ENCODE measurements around the gene UBE2C. TPM values are rescaled to one million over a fixed set of nuclear protein-coding genes. Genes with fewer than 3 reads are reported as not detected.

Gene UBE2C
- total RNA-seq, 1 donor from 2014 or later: 2.4 TPM

DNA sequence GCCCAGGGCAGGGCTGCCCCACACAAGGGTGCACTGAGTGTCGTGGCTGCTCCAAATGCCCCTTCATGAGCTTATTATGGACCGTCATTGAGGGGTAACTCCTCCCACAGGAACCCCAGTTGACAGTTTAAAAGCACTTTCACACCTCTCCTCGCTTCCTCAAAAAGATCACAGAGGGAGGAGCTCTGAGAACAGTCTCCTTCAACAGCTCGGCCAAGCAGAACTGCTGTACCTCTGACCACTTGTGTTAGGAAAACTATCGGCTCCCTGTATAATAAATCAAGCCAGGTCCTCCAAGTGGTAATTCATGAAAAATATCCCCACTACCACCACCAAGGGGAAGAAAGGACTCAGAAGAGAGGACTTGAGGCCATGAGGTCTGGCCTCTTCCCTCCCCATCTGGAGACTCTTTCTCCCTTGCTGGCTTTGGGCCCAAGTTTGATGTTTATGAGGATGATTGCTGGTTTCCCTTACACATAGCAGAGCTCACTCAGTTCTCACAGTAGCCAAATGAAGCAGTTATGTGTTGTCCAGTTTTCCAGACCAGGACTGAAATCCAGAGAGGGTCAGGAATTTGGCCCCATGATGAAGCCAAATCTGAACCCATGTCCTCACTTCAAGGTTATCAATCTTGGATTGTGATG lies 29.8 kb downstream of the UBE2C start:
- POLR2A ChIA-PET: interaction anchor here (0.9 to 1.8 kb wide), 6 partner anchors 15 to 427 kb away, joined by 3 to 9 read pairs (median 6); partner anchors contain the start of genes ACOT8, PCIF1, PIGT and ZSWIM1
- CTCF ChIA-PET: interaction anchor here (0.8 to 1.5 kb wide), 5 partner anchors 14 to 406 kb away, joined by 3 to 5 read pairs (median 3); no protein-coding TSS in a partner anchor
- DNase-seq: no peak
- intact Hi-C loops (cut with micrococcal nuclease): loop anchor here (1.0 kb wide), 1 partner anchor 15 kb away; the partner anchor contains the start of genes ACOT8 and ZSWIM3
- peak; percentile 98 for ATAC-seq (ENCODE audit: low read depth)
- Mint-ChIP-seq H3K27me3 (no peaks in the 10 kb centered on the region), H3K9me3 (no peaks in the 10 kb centered on the region), H3K4me3 (no peak overlapping the region), H3K36me3 (ENCODE audit: low read depth) (peaks cover 43% of the 10 kb centered on the region), H3K27ac (peak overlapping the region; percentile 73), H3K4me1 (peaks cover 18% of the 10 kb centered on the region)
- TF ChIP-seq, protein P1, sequence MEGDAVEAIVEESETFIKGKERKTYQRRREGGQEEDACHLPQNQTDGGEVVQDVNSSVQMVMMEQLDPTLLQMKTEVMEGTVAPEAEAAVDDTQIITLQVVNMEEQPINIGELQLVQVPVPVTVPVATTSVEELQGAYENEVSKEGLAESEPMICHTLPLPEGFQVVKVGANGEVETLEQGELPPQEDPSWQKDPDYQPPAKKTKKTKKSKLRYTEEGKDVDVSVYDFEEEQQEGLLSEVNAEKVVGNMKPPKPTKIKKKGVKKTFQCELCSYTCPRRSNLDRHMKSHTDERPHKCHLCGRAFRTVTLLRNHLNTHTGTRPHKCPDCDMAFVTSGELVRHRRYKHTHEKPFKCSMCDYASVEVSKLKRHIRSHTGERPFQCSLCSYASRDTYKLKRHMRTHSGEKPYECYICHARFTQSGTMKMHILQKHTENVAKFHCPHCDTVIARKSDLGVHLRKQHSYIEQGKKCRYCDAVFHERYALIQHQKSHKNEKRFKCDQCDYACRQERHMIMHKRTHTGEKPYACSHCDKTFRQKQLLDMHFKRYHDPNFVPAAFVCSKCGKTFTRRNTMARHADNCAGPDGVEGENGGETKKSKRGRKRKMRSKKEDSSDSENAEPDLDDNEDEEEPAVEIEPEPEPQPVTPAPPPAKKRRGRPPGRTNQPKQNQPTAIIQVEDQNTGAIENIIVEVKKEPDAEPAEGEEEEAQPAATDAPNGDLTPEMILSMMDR (IDR thresholded peaks at IDR 0.05): no peak

DNA sequence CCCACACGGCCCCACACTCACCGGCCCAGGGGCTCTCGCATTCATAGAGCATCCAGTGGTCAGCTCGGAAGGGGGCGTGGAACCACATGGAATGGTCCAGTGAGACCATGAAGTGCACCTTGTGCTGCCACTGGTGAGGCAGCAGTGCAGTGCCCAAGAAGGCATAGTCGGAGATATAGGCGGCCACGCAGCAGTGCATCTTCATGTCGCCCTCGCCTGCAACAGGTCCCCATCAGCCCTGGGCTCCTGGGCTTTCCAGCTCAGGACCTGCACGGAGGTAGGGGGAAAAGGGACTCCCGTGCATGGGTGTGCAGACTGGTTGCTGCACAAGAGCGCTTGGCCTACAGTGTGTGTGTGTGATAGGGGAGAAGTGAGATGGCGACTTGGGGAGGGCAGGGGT lies 31.1 kb downstream of the UBE2C start:
- DNase-seq (no peak), ATAC-seq (ENCODE audit: low read depth) (no peak)
- ChIA-PET CTCF (no interaction called here), POLR2A (no interaction called here)
- peaks cover 18% of the 10 kb centered on the region for H3K4me1 Mint-ChIP-seq
- no peaks in the 10 kb centered on the region for H3K9me3 Mint-ChIP-seq
- peaks cover 51% of the 10 kb centered on the region for H3K36me3 Mint-ChIP-seq (ENCODE audit: low read depth)
- H3K4me3 Mint-ChIP-seq: no peak overlapping the region
- intact Hi-C loops (cut with micrococcal nuclease): no loop called here
- no peaks in the 10 kb centered on the region for H3K27me3 Mint-ChIP-seq
- no peak overlapping the region for H3K27ac Mint-ChIP-seq
- TF ChIP-seq, protein P1 (IDR thresholded peaks at IDR 0.05): no peak

DNA sequence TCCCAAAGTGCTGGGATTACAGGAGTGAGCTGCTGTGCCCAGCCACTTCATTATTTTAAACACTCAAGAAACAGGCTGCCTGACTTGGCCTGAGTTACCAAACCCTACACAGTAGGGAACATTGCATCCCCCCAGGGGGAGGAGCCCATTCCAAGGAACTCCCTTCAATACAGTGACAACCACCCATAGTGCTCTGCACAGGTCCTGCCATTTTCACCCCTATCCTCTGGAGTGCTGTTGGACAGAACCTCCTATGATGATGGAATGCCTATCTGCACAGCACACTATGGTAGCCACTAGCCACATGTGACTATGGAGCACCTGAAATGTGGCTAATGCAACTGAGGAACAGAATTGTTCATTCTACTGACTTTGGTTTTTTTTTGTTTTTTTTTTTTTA lies 33.0 kb downstream of the UBE2C start:
- intact Hi-C loops (cut with micrococcal nuclease): no loop called here
- ATAC-seq (ENCODE audit: low read depth) (no peak), DNase-seq (no peak)
- POLR2A ChIA-PET: interaction anchor here (0.8 kb wide), 1 partner anchor 10 kb away, joined by 3 read pairs; no protein-coding TSS in a partner anchor
- Mint-ChIP-seq H3K27ac (no peak overlapping the region), H3K4me1 (peaks cover 18% of the 10 kb centered on the region), H3K9me3 (no peaks in the 10 kb centered on the region), H3K27me3 (no peaks in the 10 kb centered on the region), H3K4me3 (no peak overlapping the region), H3K36me3 (ENCODE audit: low read depth) (peaks cover 60% of the 10 kb centered on the region)
- CTCF ChIA-PET: no interaction called here
- TF ChIP-seq, protein P1 (IDR thresholded peaks at IDR 0.05): no peak

DNA sequence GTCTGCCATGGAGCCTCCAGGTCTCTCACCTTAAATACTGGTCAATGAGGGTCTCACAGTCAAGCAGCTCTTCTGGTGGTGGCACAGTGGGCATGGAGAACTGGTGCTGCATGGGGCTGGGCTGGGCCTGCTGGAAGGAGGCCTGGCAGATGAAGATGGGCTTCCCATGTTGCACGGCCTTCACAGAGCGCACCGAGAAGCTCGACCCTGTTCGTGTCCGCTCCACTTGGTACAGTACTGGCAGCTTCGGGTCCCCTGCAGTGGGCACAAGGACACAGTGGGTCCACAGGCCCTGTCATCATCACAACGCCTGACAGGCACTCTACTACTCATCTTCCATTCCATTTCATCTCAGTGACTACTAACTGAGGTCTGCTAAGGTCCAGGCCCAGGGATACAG lies 36.0 kb downstream of the UBE2C start:
- POLR2A ChIA-PET: interaction anchor here (1.2 kb wide), 1 partner anchor 54 kb away, joined by 3 read pairs; no protein-coding TSS in a partner anchor

DNA sequence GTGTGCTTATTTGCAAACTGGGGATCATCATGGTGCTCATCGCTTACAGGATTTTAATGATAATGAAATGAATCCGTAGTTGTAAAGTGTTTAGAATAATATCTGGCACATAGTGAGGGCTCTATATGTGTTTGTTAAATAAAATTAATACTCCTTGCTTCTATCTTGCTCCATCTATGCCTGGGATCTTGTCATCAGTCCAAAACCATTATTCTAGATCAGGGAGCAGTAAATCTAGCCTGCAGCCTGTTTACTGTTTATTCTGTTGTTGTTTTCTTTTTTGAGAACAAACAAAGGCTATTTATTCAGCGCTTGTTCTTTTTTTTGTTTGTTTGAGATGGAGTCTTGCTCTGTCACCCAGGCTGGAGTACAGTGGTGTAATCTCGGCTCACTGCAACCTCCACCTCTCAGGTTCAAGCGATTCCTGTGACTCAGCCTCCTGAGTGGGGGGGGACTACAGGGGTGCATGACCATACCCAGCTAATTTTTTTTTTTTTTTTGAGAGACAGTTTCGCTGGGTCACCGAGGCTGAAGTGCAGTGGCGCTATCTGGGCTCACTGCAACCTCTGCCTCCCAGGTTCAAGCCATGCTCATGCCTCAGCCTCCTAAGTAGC lies 36.6 kb downstream of the UBE2C start:
- TF ChIP-seq, protein P1 (IDR thresholded peaks at IDR 0.05): no peak
- Mint-ChIP-seq H3K27me3 (no peaks in the 10 kb centered on the region), H3K36me3 (ENCODE audit: low read depth) (peaks cover 63% of the 10 kb centered on the region), H3K4me3 (no peak overlapping the region), H3K9me3 (no peaks in the 10 kb centered on the region), H3K4me1 (peaks cover 4% of the 10 kb centered on the region), H3K27ac (no peak overlapping the region)
- POLR2A ChIA-PET: interaction anchor here (1.2 kb wide), 1 partner anchor 53 kb away, joined by 3 read pairs; no protein-coding TSS in a partner anchor
- CTCF ChIA-PET: no interaction called here
- ATAC-seq (ENCODE audit: low read depth): no peak
- intact Hi-C loops (cut with micrococcal nuclease): no loop called here
- DNase-seq: no peak

More for the DNA sequence above, 36.0 kb downstream of the UBE2C start:
- H3K4me1 Mint-ChIP-seq: peaks cover under 1% of the 10 kb centered on the region
- H3K27me3 Mint-ChIP-seq: no peaks in the 10 kb centered on the region
- intact Hi-C loops (cut with micrococcal nuclease): no loop called here
- ATAC-seq (ENCODE audit: low read depth) (no peak), DNase-seq (no peak)
- no peak overlapping the region for H3K27ac Mint-ChIP-seq
- peaks cover 64% of the 10 kb centered on the region for H3K36me3 Mint-ChIP-seq (ENCODE audit: low read depth)
- TF ChIP-seq, protein P1 (IDR thresholded peaks at IDR 0.05): no peak
- CTCF ChIA-PET: no interaction called here
- no peaks in the 10 kb centered on the region for H3K9me3 Mint-ChIP-seq
- no peak overlapping the region for H3K4me3 Mint-ChIP-seq
